A673 (cell line): Measurements from ENCODE around the gene HS6ST2. TPM values are rescaled to one million over a fixed set of nuclear protein-coding genes. Genes with fewer than 3 reads are reported as not detected.

Experiments
- BruUV-seq: library from RNA; stranded (reverse); fragments of 400-500 nt; replicated peaks from 2 replicates; lab custom pipeline; 2021; lab: Mats Ljungman, UMichigan
- CTCF ChIA-PET: fragments of 300-600 bp; sonication (Branson Sonifier 250); formaldehyde crosslinking; loops from one replicate; lab custom pipeline; 2022; ENCODE audit warnings: antibody characterized with exemption; lab: Charles Lee
- POLR2A ChIA-PET: fragments of 300-600 bp; sonication (Branson Sonifier 250); formaldehyde crosslinking; loops from one replicate; lab custom pipeline; 2022; ENCODE audit warnings: antibody characterized with exemption; ENCODE audit not compliant: low non-redundant PET; lab: Charles Lee
- DNase-seq: peaks from one replicate; pipeline ENCODE4 v3.0.0-alpha.2; 2015; ENCODE audit warnings: low spot score
- H3K27ac ChIP-seq: fragments of 200-600 bp; sonication (generic); 2 replicates; pipeline ENCODE4 v1.5.1; 2016; ENCODE audit warnings: mixed run types, low read depth, mild to moderate bottlenecking, mixed read lengths, antibody characterized with exemption, low read length; ENCODE audit not compliant: poor library complexity, severe bottlenecking
- H3K27me3 ChIP-seq: fragments of 200-600 bp; sonication (generic); replicated peaks from 2 replicates; pipeline ENCODE4 v1.6.1; 2017; ENCODE audit warnings: mixed run types, low read depth, mild to moderate bottlenecking, mixed read lengths, antibody characterized with exemption, low read length; ENCODE audit not compliant: insufficient read depth, poor library complexity
- H3K36me3 ChIP-seq: fragments of 200-600 bp; sonication (generic); 2 replicates; pipeline ENCODE4 v1.6.1; 2016; ENCODE audit warnings: mixed run types, mild to moderate bottlenecking, mixed read lengths, antibody characterized with exemption, low read length; ENCODE audit not compliant: insufficient read depth, poor library complexity, severe bottlenecking
- H3K4me1 ChIP-seq: fragments of 200-600 bp; sonication (generic); 2 replicates; pipeline ENCODE4 v1.6.1; 2017; ENCODE audit warnings: mixed run types, mild to moderate bottlenecking, mixed read lengths, antibody characterized with exemption, low read length; ENCODE audit not compliant: insufficient read depth, poor library complexity, severe bottlenecking
- H3K4me3 ChIP-seq: fragments of 200-600 bp; sonication (generic); 2 replicates; pipeline ENCODE4 v1.5.1; 2016; ENCODE audit warnings: low read depth, mixed run types, mild to moderate bottlenecking, mixed read lengths, low read length; ENCODE audit not compliant: poor library complexity, severe bottlenecking
- H3K9me3 ChIP-seq: fragments of 200-600 bp; sonication (generic); 2 replicates; pipeline ENCODE4 v1.6.1; 2016; ENCODE audit warnings: mixed run types, low read depth, mild to moderate bottlenecking, mixed read lengths, antibody characterized with exemption, low read length; ENCODE audit not compliant: poor library complexity, severe bottlenecking
- EZH2 ChIP-seq: fragments of 200-600 bp; sonication (generic); IDR thresholded peaks from 2 replicates; pipeline ENCODE4 v1.6.1; 2017; ENCODE audit warnings: borderline replicate concordance, low read depth, mild to moderate bottlenecking, mixed read lengths, antibody characterized with exemption, low read length; ENCODE audit not compliant: poor library complexity, severe bottlenecking
- intact Hi-C: fragments of 100-400 bp; cut with micrococcal nuclease; formaldehyde crosslinking; loops from one replicate; pipeline ENCODE4 v1.10.0; 2022; ENCODE audit not compliant: unreplicated experiment
- total RNA-seq: library from RNA; stranded (reverse); gene quantifications from 2 replicates; pipeline ENCODE4 v1.2.3, GENCODE V29; 2021
- TF ChIP-seq, protein P1 (sequence below): fragments of 300-800, 200-600 bp; sonication (generic); conservative IDR thresholded peaks from 2 replicates; pipeline ENCODE4 v1.5.1; 2017; ENCODE audit warnings: low read depth, mild to moderate bottlenecking, antibody characterized with exemption, low read length, moderate library complexity, mixed read lengths

The HS6ST2 gene
- total RNA-seq, 1 experiment from 2014 or later, result 6.9 TPM

DNA sequence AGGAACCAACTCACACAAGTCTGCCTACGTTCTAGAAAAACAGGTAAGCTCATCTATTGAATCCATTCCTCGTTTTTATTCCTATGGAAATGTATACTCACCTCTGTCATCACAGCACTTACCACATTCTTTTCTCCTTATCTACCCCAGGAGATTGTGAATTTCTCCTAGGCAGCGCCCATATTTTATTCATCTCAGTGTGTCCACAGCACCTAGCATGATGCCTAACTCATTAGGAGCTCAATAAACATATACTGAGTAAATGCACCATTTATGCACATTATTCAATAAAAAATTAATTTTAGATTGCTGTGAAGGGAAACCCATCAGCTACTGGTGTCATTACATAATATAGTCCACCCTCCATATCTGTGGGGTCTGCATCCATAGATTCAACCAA lies 363.4 kb downstream of the HS6ST2 start:
- TF ChIP-seq EZH2, result no peak
- TF ChIP-seq, protein P1, sequence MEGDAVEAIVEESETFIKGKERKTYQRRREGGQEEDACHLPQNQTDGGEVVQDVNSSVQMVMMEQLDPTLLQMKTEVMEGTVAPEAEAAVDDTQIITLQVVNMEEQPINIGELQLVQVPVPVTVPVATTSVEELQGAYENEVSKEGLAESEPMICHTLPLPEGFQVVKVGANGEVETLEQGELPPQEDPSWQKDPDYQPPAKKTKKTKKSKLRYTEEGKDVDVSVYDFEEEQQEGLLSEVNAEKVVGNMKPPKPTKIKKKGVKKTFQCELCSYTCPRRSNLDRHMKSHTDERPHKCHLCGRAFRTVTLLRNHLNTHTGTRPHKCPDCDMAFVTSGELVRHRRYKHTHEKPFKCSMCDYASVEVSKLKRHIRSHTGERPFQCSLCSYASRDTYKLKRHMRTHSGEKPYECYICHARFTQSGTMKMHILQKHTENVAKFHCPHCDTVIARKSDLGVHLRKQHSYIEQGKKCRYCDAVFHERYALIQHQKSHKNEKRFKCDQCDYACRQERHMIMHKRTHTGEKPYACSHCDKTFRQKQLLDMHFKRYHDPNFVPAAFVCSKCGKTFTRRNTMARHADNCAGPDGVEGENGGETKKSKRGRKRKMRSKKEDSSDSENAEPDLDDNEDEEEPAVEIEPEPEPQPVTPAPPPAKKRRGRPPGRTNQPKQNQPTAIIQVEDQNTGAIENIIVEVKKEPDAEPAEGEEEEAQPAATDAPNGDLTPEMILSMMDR, result no peak
- H3K9me3 ChIP-seq, result no peaks in the 10 kb centered on the region
- no peaks in the 10 kb centered on the region for H3K4me1 ChIP-seq
- H3K36me3 ChIP-seq, result no peaks in the 10 kb centered on the region
- H3K27ac ChIP-seq, result no peak overlapping the region
- POLR2A ChIA-PET, result no interaction called here
- H3K4me3 ChIP-seq, result no peak overlapping the region
- DNase-seq, result no peak
- H3K27me3 ChIP-seq, result peaks cover 8% of the 10 kb centered on the region
- intact Hi-C loops, result no loop called here
- BruUV-seq, result no TSS peak
- CTCF ChIA-PET, result no interaction called here

GRCh38 chrX:132594129-132594528 lies 364.3 kb downstream of the HS6ST2 start:
- Histone ChIP-seq H3K27me3 (peaks cover 8% of the 10 kb centered on the region), H3K4me1 (no peaks in the 10 kb centered on the region), H3K27ac (no peak overlapping the region), H3K4me3 (no peak overlapping the region), H3K9me3 (no peaks in the 10 kb centered on the region), H3K36me3 (no peaks in the 10 kb centered on the region)
- BruUV-seq, result no TSS peak
- TF ChIP-seq EZH2, result no peak
- TF ChIP-seq, protein P1, result no peak
- ChIA-PET POLR2A (no interaction called here), CTCF (no interaction called here)
- DNase-seq, result no peak
- intact Hi-C loops, result no loop called here

- Histone ChIP-seq H3K27me3 (peaks cover 8% of the 10 kb centered on the region), H3K4me3 (no peak overlapping the region), H3K27ac (no peak overlapping the region), H3K36me3 (no peaks in the 10 kb centered on the region), H3K4me1 (no peaks in the 10 kb centered on the region), H3K9me3 (no peaks in the 10 kb centered on the region)
- TF ChIP-seq, protein P1, result peak; percentile 43; the same call in 1 of the 2 replicates
- TF ChIP-seq EZH2, result no peak
- BruUV-seq, result no TSS peak
- peak; percentile 4 for DNase-seq
- POLR2A ChIA-PET, result no interaction called here
- CTCF ChIA-PET, result interaction anchor here (1.5 kb wide), 1 partner anchor 300 kb away, joined by 4 read pairs; no protein-coding TSS in a partner anchor
- intact Hi-C loops, result no loop called here
Observed at GRCh38 chrX:132592880-132593279, 365.5 kb downstream of the HS6ST2 start.
